ENCODE results near the gene LNX1.

GRCh38 chr4:53507058-53507457 lies 84.2 kb downstream of the LNX1 start:
- TF ChIP-seq EZH2 (IDR thresholded peaks at IDR 0.05; ENCODE audit: low read length) (no peak), CTCF (optimal IDR thresholded peaks at IDR 0.05 in 1 of 3, IDR thresholded peaks at IDR 0.05 in 1 of 3, conservative IDR thresholded peaks at IDR 0.05 in 1 of 3; ENCODE audit: extremely low read depth in 1 of 3, insufficient read depth in 2 of 3, low read length in 3 of 3) (no peak)
